GM21717 (cell line): ENCODE data around the gene CRTAC1.

Experiments used
- ATAC-seq: cut with Tn5 transposase; IDR thresholded peaks from one replicate; pipeline ENCODE4 v1.9.1; 2021; ENCODE audit warnings: mild to moderate bottlenecking, moderate library complexity; ENCODE audit not compliant: unreplicated experiment

CRTAC1 gene

DNA sequence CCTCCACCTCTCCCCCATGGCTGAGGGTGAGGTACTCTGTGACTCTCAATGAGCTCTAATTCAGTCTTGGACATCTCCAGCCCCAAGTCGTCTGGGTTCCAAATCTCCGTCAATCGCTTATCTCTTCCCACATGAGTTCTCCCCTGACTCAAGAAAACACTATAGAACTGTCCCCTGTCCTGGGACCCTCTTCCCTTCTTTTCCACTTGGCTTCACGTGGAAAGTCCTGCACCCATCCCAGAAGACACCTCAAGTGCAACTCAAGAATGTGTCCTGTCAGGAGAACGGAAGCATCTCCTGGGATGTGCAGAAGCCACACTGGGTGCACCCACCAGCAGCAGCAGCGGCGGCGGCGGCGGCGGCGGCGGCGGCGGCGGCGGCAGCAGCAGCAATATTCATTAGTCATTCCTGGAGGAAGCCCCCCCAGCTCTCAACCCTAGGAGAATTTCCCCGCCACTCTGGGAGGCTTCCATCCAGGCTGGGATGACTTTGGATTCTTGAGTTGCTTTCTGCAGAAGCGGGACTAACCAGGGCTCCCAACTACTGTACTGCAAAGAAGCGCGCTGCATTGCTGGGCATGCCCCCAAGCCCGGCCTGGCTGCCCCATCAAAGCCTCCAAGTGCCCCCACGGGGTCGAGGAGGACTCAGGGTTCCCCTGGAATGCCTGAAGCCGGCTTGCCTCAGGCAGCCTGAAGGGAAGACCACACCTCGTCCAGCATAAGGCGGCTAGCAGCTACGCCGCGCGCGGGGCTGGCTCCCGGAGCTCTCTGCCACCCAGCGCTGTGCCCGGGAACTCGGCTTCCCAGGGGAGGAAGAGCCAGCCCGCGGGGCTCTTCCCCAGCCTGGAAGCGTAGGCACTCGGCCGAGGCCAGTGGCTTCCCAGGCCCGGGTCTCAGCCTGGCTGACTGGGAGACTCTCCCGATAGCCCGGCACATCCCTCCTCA lies 1.0 kb downstream of the CRTAC1 start:
- ATAC-seq = no peak

- ATAC-seq = no peak
Observed at GRCh38 chr10:98028168-98028770, 2.2 kb downstream of the CRTAC1 start.

DNA sequence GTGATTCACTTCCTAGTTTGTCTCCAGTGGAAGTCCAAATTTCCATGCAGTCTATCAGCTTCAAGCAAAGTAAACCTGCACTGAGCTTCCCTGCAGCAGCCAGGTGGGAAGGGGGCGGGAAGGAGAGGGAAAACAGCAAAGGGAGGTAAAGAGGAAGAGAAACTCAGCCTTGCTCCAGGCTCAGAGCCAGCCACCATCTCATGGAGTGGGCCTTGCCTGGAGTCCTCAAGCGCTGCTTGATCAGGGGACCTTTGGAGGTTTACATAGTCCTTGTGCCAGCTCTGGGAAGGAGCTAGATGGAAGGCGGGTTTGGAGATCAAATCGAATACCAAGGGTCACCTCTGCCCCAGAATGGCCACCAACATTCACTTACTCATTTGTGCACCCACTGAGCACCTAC lies 7.4 kb downstream of the CRTAC1 start:
- no peak for ATAC-seq

DNA sequence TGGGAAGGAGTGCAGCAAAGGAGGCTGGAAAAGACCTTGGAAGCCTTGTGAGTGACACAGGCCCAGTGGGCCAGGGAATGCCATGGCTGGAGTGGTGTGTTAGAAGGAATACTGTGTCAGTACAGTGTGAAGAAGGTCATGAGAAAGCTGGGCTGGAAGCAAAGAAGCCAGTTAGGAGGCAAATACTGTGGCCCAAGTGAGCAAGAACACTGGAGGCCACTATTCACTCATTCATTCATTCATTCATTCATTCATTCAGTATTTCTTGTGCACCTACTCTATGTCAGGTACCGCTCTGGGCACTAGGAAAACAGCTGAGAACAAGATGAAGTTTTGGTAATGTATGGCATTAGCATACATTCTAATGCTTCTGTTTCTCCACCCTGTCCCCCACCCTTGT lies 9.6 kb downstream of the CRTAC1 start:
- ATAC-seq = no peak

- ATAC-seq = no peak
Observed at GRCh38 chr10:98020254-98020653, 10.2 kb downstream of the CRTAC1 start.

GRCh38 chr10:98019784-98020183 lies 10.6 kb downstream of the CRTAC1 start:
- no peak for ATAC-seq

DNA sequence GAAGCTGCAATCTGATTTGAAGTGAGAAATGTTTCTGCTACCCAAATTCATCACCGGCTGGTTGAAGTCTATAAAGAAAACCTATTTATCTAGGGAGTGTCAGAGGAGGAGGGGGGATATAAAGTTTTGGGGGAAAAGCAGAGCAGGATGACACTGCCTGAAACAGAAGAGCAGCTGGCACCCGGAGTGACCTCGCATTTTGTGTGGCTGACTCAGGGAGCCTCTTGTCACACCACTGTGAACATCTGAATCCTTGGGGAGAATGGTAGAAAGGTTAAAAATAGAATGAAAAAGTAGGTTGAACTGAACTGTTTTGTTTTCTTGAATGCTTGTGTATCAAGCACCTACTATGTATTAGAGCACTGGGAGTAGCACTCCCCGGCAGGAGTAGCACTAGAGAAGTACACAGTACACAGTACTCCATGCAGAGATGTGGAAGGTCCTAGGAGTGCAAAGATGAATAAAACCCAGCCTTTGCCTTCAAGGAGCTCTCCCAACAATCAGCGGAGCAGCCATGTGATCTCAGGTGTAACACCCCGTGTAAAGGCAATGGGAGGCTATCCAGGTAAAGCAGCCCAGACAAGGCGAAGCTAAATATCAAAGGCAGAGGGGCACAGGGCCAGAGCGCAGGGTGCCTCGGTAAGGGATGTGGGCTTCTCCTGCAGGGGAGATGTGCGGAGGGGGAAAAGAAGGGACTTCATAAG lies 13.5 kb downstream of the CRTAC1 start:
- ATAC-seq = no peak

- ATAC-seq = no peak
Observed at GRCh38 chr10:98013776-98014175, 16.6 kb downstream of the CRTAC1 start.

GRCh38 chr10:98013122-98013521 lies 17.3 kb downstream of the CRTAC1 start:
- ATAC-seq = no peak

DNA sequence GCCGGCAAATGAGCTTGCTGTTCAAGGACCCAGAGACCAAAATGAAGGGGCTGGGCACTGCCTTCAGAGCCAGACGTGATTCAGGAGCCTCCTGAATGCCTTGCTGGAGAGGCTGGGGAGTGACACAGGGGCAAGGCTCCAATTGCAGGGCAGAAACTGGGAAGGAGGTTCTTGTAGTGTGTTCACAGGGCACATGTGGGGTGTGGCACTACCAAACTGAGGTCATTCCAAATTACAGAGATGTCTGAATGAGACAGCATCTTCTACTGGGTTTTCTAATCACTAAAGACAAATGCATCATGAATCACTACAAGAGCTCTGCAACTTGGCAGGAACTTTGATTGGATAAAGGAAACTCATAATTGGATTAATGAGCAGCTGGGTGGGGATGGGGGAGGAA lies 17.8 kb downstream of the CRTAC1 start:
- ATAC-seq = no peak

- ATAC-seq = no peak
Observed at GRCh38 chr10:98010939-98011685, 19.3 kb downstream of the CRTAC1 start.

GRCh38 chr10:98006266-98006665 lies 24.2 kb downstream of the CRTAC1 start:
- no peak for ATAC-seq

- no peak for ATAC-seq
Observed at GRCh38 chr10:98001736-98002135, 28.7 kb downstream of the CRTAC1 start.

- ATAC-seq = no peak
Observed at GRCh38 chr10:98000346-98000745, 30.1 kb downstream of the CRTAC1 start.

DNA sequence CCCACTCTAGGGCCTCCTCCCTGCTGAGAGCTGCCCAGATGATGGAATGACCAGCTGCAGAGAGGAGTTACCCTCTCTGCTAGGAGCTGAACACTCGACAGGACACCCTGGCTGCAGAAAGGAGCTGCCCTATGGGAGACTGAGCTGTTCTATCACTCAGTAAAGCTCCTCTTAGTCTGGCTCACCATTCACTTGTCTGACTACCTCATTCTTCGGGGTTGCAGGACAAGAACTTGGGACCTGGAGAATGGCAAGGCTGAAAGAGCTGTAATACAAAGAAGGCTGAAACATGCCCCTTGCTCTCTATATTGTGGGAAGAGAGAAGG lies 30.5 kb downstream of the CRTAC1 start:
- ATAC-seq = no peak

DNA sequence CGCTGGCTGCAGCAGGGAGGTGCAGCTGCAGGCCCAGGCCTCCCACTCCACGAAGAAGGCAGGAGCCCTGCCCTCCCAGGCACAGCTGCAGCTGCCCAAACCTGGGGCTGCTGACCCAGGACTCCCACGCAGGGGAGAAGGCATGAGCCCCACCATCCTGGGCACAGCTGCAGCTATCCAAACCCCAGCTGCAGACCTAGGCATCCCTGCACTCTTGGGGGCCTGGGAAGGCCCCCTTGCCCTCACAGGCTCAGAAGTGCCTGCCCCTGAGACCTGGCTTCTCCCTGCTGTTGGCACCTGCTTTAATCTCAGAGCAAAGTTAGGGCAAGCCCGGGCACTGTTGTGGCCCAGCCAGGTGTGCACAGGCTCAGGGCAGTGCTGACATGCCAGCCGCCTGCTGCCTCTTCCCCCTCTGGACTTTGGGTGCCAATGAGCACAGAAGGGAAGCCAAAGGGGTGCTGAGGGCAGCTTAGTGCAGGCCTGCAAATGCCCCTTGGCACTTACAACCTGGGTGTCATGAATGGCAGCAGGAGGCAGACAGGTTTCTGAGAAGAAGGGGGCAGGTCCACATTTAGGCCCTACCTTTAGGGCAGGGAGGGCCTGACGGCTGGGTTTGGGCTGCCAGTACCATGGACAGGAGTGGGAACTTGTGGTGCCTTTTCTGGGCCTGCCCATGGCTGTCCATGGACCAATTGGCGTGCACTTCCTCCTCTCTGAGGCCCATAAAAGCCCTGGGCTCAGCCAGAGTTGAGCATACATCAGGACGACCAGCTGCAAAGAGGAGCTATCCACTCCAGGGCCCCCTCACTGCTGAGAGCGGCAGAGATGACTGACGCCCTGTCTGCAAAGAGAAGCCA lies 31.1 kb downstream of the CRTAC1 start:
- ATAC-seq = no peak

- ATAC-seq = no peak
Observed at GRCh38 chr10:97991871-97992270, 38.5 kb downstream of the CRTAC1 start.

- ATAC-seq = no peak
Observed at GRCh38 chr10:97981816-97982215, 48.6 kb downstream of the CRTAC1 start.

DNA sequence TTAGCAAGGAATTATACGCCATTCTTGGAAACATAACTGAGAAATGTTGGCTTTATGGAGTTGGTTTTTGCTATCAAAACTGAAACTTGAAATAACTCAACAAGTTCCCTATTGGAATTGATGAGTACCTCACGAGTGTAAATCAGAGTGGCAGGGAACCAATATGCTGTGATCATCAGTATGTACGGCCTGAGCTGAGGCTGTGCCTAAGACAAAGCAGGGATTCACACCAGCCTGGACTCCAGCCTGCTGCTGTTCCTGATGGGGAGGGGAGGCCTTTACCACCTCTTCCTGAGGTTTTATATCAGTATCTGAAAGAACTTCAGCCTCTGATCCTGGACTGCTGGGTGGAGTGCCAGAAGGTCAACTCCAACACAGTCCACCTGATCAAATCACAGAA lies 52.7 kb downstream of the CRTAC1 start:
- no peak for ATAC-seq

DNA sequence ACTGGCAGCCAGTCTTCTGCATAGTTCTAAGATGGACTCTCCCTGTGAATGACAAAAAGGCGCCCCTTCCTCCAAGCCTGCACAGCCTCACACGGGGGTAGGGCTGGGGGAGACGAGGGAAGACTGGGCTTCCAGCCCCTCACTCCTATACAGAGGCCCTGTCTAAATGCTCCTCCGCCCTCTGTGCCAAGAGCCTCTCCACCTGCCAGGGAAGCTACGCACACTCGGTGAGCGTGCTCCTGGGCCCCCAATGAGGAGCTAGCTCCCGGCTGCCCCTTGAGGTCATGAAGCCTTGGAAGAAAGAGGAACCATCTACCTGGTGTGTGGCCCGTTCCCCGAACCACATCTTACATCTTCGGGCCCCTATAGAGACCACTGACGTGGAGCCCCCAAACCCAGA lies 54.8 kb downstream of the CRTAC1 start:
- no peak for ATAC-seq
